OCI-LY3 (cell line): ENCODE results near the gene KIF23.

Experiments used
- CTCF ChIP-seq: fragments of 200-600, 300-600 bp; sonication (generic); IDR thresholded peaks from 2 replicates; pipeline ENCODE4 v1.5.1; 2014; ENCODE audit warnings: antibody characterized with exemption, low read length, low read depth
- EZH2phosphoT487 ChIP-seq: fragments of 200-600 bp; shearing (Covaris generic); IDR thresholded peaks from 2 replicates; pipeline ENCODE4 v1.6.1; 2018; ENCODE audit warnings: antibody characterized with exemption, mixed run types, low read depth

- TF ChIP-seq EZH2phosphoT487 (no peak), CTCF (no peak)
Measured at GRCh38 chr15:69462030-69462492, 47.9 kb downstream of the KIF23 start.
